ENCODE measurements around the gene CADPS.

- TF ChIP-seq CTCF (IDR thresholded peaks at IDR 0.05): no peak
- no peak for TF ChIP-seq POLR2A (IDR thresholded peaks at IDR 0.05)
These were observed 513.4 kb downstream of the CADPS start for GRCh38 chr3:62361824-62362223.
